DMS53 (cell line): ENCODE results near the gene ARHGAP11A.
A peak's percentile ranks its signal among the peaks of the same experiment; 100 is the strongest.
"Not testable (repeated sequence)": the region's sequence is repeated elsewhere in the genome, so short reads cannot be mapped to it uniquely, and the experiment has no call there.

Source experiments
- DNase-seq: peaks from one replicate; lab custom pipeline; 2025; lab: John Stamatoyannopoulos, UW

ARHGAP11A gene, protein sequence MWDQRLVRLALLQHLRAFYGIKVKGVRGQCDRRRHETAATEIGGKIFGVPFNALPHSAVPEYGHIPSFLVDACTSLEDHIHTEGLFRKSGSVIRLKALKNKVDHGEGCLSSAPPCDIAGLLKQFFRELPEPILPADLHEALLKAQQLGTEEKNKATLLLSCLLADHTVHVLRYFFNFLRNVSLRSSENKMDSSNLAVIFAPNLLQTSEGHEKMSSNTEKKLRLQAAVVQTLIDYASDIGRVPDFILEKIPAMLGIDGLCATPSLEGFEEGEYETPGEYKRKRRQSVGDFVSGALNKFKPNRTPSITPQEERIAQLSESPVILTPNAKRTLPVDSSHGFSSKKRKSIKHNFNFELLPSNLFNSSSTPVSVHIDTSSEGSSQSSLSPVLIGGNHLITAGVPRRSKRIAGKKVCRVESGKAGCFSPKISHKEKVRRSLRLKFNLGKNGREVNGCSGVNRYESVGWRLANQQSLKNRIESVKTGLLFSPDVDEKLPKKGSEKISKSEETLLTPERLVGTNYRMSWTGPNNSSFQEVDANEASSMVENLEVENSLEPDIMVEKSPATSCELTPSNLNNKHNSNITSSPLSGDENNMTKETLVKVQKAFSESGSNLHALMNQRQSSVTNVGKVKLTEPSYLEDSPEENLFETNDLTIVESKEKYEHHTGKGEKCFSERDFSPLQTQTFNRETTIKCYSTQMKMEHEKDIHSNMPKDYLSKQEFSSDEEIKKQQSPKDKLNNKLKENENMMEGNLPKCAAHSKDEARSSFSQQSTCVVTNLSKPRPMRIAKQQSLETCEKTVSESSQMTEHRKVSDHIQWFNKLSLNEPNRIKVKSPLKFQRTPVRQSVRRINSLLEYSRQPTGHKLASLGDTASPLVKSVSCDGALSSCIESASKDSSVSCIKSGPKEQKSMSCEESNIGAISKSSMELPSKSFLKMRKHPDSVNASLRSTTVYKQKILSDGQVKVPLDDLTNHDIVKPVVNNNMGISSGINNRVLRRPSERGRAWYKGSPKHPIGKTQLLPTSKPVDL

DNA sequence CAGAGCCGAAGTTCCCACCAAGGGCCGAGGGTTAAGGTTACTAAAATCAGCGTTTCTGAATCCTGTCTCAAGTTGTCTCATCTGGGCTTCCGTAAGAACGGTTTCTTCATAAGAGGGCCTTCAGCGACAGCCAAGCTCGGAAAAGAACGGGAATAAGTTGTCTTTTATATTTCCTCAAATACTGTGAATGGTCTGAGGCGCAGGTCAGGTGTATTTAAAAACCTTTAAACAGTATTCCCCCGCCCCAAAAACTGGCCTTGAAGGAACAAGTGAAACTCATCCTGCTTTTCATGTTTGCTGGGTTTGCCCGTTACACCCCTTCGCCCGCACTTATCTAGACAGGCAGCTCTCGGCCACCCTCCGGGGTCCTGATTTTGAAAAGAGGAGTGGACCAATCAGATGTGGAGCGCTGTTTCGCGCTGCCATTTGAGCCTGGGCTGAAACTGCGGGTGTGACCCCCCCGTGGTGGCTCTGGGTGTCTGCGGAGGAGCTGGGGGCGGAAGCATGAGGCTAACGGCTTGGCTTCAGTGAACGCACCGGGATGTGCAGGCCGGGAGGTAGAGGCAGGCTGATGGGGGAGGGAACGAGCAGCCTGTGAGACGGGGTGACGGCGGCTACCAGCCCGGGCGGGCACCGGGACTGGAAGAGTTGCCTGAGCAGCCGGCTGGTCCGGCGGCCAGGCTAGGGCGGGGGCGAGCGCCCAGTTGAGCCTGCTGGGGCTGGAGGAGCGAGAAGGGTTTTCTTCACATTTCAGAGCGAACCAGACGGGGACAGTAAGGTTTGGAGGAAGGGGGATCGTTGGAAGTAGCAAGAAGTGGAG is at the start of gene ARHGAP11A:
TSS of gene ARHGAP11A (plus strand) at position 454 of the 820 bp plus-strand sequence. CDS start 708 bp downstream, outside the sequence.
- not testable (repeated sequence) for DNase-seq

DNA sequence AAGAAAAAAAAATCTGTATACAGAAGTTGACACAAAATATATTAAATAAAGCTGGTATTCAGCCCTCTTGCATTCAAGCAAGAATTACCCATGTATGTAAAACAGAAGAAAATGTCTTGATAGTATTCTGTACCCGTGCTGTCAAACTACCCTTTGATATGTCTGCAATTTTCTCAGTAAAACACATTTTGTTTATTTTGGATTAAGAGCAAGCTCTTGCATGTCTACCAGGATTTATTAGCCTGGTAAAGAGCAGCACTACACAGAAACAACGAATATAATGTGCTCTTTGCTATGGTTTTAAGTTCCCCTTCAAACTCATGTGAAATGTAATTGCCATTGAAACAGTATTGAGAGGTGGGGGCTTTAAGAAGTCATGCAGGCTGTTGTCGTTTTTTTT is 46.3 kb upstream of the ARHGAP11A start:
- not testable (repeated sequence) for DNase-seq

DNA sequence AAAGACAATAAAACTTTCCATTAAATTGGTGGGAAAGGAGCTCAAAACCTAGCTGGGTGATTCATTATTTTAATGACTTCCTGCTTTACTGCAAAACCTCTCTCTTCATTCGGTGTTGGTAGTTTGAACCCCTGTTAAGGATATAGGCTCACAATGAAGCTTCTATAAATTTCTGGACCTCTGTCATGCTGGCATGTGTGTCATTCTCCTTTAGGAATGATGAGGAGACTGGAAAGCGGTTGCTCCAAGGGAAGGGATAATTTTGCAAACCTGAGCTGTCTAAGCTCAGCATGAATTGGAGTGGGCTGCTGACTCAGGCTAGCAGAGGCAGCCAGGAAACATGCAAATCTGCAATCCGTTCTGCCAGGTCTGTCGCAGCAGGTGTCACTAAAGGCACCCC is 36.8 kb upstream of the ARHGAP11A start:
- DNase-seq: not testable (repeated sequence)

DNA sequence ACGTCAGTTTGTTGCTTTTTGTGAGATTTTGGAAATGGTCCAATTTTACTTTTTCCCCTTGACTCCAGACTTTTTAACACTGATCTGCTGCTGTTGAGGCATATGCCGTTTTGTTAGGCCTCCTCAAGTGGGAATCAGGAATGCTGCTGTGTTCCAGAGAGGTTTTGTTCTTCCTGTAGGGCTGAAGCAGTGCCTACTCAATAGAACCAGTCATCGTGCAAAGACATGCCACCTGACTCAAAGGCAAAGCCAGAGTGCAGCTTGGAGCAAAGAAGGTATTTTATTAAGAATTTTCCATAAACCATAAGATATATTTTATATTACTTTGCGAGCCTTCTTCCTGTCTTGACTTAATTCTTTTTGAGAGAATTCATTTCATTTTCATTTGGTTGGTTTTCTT is 29.5 kb upstream of the ARHGAP11A start:
- not testable (repeated sequence) for DNase-seq

DNA sequence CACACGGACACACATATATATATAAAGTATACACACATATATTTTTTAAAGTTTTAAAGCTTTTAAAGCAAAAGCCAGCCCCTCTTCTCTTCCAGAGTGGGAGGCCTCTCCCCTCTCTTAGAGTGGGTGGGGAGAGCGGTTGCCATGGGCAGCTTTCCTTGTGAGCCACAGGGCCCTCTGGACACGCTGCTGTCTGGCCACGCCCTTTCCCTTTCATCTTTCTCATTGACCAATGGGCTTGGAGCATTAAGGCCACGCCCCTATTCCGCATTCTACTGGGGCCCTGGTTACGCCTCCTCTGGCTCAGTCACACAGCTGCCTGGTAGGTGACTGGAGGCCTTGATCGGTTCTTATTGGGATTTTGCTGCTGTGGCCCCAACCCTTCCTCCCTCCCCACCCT is 22.2 kb upstream of the ARHGAP11A start, which contains the start of gene GOLGA8N:
TSS of gene GOLGA8N (plus strand) at position 306 of the 400 bp plus-strand sequence.
- not testable (repeated sequence) for DNase-seq

DNA sequence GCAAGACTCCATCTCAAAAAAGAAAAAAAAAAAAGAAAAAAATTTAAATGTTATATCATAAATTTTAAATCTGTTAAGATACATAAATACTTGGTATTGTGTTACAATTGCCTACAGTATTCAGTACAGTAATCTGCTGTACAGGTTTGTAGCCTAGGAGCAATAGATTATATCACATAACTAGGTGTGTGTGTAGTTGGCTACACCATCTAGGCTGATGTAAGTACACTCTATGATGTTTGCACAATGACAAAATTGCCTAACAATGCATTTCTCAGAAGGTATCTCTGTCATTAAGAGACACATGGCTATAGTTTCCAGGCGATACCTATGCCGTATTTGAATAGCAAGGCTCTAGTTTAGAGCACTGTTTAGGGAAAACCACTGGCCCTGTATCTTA is 5.8 kb upstream of the ARHGAP11A start:
- not testable (repeated sequence) for DNase-seq

DNA sequence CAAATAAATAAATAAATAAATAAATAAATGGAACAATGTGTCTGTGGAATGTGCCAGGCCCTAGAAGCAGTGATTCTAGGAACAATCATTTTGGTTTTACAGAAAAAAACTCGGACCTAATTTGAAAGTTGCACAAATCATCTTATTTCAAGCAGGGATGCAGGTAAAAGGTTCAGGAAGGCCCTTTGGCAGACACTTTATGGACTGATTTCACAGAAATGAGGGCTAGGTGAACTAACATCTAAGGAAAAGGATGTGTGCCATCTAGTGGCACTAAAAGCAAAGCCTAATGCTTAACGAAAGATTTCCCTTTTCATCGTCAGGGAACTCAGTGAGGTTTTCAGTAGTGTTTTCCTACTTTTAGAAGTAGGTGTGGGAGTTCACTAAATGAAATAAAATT is 4.6 kb upstream of the ARHGAP11A start:
- DNase-seq: not testable (repeated sequence)

DNA sequence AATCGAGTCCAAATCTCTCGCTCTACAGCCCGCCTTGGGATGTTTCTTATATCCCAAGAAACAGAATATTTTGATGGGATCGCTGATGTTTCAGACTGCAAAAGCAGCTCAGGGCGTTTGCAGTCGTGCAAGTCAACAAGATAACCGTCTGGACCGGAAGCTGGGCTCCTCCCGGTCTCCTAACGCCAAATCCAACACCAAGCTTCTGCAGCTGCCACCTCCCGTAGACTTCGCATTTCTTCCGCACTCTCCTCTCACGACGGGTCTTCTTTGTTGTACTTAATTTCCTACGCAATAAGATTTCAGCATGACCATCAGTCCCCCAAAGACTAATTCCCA is 623 bp upstream of the ARHGAP11A start:
- not testable (repeated sequence) for DNase-seq

DNA sequence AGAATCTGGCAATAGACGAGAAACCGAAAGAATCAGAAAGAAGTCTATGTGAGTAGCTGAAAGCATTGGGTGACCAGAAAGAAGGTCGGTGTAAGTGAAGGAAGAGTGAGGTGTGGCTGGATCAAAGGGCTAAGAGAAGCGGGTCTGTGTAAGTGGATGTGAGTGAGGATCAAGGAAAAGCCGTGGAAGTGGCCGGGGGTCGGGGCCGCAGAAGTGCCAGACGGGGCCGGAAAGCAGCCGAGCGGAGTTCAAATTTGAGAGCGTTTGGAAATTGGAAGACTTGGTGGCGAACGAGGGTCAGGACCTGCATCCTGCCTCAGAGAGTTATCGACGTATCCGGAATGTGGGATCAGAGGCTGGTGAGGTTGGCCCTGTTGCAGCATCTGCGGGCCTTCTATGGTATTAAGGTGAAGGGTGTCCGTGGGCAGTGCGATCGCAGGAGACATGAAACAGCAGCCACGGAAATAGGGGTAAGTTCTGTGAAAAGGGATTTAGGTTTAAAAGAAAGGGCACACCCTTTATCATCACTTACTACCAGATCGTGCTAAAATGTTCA is 645 bp downstream of the ARHGAP11A start:
- not testable (repeated sequence) for DNase-seq

DNA sequence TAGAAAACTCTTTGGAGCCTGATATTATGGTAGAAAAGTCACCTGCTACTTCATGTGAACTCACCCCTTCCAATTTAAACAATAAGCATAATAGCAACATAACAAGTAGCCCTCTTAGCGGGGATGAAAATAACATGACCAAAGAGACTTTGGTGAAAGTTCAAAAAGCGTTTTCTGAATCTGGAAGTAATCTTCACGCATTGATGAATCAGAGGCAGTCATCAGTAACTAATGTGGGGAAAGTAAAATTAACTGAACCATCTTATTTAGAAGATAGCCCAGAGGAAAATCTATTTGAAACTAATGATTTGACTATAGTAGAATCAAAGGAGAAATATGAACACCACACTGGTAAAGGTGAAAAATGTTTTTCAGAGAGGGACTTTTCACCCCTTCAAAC is 21.1 kb downstream of the ARHGAP11A start:
- DNase-seq: no peak

DNA sequence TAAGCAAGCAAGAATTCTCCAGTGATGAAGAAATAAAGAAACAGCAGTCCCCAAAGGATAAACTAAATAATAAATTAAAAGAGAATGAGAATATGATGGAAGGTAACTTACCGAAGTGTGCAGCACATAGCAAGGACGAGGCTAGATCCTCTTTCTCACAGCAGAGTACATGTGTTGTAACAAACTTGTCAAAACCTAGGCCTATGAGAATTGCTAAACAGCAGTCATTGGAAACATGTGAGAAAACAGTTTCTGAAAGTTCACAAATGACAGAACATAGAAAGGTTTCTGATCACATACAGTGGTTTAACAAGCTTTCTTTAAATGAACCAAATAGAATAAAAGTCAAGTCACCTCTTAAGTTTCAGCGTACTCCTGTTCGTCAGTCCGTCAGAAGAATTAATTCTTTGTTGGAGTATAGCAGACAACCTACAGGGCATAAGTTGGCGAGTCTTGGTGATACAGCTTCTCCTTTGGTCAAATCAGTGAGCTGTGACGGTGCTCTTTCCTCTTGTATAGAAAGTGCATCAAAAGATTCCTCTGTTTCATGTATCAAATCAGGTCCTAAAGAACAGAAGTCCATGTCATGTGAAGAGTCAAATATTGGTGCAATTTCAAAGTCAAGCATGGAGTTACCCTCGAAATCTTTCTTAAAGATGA is 21.7 kb downstream of the ARHGAP11A start:
- no peak for DNase-seq

DNA sequence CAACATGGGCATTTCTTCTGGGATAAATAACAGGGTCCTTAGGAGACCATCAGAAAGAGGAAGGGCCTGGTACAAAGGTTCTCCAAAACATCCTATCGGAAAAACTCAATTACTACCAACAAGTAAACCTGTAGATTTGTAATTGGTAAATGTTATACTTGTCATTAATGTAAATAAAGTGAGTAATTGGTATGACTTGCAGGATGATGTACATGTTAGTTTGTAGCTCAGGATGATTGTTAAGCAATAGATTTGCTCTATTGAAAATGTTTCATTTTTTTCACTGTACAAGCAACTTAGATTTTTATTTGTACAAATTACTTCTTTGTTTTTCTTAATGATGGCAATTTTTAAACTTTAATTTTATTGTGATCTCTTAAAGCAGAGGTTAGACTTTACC is 22.4 kb downstream of the ARHGAP11A start:
- no peak for DNase-seq

DNA sequence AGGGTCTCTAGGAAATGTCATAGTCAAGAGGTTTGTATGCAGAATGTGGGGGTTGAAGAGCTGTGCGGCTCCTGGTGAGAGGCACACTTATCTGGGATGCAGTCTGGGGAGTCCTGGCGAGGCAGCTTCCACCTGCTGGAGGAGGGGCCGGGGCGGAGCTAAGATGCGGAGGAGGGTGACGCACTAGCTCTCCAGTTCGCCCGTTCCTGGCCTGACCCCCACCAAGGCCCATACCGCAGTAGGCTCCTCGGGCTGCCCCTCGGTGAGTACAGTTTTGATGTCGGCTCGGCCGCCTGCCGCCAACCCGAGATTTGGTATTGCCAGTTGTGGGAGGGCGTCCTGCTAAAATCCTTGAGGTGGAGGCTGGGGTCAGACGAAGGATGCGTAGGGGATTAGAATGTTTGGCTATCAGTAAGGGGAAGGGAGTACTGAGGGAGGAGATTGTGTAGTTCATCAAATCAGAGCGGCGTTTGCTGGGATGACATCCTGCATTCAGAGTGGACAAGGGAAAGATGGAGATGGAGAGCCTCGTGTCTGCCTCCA is 26.3 kb downstream of the ARHGAP11A start, which contains the start of gene SCG5:
TSS of gene SCG5 (plus strand) at position 194 of the 543 bp plus-strand sequence. CDS start 1,883 bp downstream, outside the sequence.
- DNase-seq: peak; percentile 92

DNA sequence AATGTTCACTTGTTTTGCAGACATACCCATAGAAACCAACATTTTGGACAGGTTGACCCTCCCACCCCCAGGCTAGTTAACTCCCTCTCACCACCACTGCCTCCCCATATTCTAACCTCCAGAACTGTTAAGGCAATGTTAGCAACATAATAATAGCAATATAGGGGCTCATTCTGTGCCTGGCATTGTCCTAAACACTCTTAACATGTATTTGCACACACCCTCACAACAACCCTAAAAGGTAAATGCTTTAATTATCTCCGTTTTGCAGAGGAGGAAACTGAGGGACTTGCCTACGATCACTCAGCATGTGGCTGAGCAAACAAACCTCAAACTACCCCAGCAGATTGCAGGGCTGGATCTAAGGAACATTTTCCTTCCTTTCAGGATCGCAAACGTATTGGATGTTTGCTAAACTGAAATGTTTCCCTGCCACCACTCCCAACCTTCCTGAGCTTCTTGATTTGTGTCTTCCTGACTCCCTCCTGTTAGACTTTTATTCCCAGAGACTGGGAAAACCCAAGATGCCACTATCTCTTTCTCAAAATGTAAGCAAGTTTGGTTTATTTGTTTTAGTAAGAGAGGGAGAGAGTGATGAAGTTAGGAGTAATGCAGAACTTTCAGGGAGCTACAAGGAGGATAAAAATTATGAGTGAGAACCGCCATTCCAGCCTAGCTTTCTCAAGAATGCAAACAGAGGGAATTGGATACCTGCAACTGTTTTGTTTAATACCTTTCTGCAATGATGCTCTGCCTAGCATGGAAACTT is 27.5 kb downstream of the ARHGAP11A start:
- DNase-seq: no peak

DNA sequence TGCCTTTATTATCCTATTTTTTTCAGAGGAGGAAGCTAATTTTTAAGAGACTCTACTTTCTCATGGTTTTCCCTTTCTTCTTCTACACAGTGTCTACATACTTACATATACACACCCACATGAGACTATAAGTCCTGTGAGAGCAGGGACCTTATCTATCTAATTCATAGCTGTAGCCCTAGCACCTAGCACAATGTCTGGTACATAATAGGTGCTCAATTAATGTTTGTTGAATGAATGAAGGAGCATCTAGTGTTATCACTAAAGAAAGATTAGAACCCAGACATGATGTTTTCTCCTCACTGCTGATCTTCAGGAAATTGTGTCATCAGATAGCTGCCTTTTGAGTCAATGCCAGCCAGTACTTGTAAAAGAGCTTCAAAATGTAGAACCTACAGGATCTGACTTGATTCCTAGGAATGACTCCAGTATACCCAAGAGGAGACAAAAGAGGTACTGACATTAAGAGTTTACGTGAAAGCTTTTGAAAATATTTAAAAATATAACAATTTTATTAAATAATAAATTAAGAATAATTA is 28.7 kb downstream of the ARHGAP11A start:
- no peak for DNase-seq

DNA sequence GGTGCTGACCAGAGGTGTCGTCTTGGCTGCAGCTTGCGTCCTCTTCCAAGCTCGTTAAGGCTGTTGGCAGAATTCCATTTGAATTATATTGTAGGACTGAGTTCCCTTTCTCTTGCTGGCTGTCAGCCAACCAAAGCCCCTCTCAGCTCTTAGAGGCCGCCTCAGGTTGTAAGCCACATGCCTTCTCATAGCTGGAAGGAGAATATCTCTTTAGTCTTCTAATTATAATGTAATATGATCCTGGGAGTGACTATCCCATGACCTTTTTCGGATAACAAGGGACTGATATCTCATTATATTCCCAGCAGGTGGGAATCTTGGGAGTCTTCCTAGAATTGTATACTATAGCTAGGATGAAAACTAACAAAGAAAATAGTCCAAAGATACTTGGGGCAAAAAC is 31.0 kb downstream of the ARHGAP11A start:
- DNase-seq: no peak

DNA sequence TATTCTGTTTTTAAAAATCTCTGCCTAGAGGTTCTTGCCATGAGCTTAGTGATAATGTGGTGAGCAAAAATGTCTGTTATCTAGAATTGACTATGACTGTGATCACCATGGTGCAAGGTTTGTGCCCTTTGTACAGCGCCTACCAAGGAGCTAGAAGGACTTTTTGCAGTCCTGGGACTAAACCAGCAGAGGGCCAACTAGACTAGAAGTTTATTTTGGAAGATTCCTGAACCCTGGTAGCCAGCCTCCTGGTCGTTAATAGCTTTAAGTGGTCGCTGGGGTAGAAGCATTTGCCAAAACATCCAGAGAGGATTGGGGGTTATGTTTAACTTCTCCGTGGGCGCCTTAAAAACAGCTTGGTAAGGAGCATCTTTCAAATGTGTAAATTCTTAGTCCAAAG is 34.0 kb downstream of the ARHGAP11A start:
- DNase-seq: peak; percentile 8

DNA sequence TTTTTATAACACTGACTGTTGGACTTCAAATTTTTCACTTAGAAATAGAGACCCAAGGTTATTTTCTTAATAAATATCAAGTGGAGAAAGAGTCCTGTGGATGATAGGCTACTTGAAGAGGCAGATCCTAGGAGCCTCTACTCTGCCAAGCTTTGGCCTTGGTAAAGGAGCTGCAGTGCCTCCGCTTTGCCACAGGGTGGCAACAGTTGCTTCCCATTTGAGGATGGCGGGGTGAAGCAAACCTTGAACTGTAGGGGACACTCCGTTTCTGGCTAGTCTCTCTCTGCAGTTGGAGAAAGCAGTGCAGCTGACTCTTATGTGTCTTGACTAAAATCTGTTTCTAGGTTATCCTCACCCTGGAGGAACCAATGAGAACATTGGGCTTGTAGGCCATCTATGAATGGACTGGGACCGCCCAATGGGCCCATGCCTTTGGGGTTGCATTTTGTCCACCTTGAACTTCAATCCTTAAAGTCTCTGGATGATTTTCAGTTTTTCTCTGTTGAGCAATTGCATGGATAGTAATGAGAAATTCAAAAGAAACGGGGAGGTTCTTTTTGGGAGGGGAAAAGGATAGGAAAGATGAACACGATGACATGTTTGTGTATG is 36.0 kb downstream of the ARHGAP11A start:
- DNase-seq: peak; percentile 69

DNA sequence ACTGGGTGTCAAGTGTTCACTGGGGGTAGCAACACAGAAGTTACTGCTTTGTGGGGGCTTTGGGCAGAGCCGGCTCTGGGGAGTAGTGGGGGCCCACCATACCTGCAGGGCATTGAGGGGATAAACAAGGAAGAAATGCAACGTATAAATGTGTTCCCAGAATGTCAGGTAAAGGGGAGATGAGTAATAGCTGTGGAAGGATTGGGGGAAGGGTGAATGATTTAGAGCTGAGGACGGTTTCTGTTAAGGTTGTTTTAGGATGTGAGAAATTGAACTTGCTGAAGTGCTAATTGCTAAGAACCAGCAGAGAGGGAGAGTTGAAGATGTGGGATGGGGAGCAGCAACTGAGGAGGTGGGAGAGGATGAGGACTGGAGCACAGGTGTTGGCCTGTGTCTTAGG is 36.9 kb downstream of the ARHGAP11A start:
- no peak for DNase-seq
